Prostate gland (tissue), 2 donors: ENCODE measurements around the gene CSGALNACT2. TPM values are rescaled to one million over a fixed set of nuclear protein-coding genes. Genes with fewer than 3 reads are reported as not detected.

Experiments used
- DNase-seq: peaks from one replicate; pipeline ENCODE4 v3.0.0-alpha.2; 2019; ENCODE audit warnings: low spot score
- H3K27ac ChIP-seq, 2 donors: fragments of 200-600 bp; sonication (generic); 2 replicates each; pipeline ENCODE4 v1.5.1; 2017 to 2019
- H3K27me3 ChIP-seq: fragments of 200-600 bp; sonication (generic); replicated peaks from 2 replicates; pipeline ENCODE4 v1.5.1; 2019; ENCODE audit not compliant: insufficient read depth
- H3K36me3 ChIP-seq, 2 donors: fragments of 200-600 bp; sonication (generic); 1 replicate in 1 of 2; 2 replicates in 1 of 2; pipeline versions ENCODE4 v1.5.1 to v1.8.1; 2017 to 2019
- H3K4me1 ChIP-seq: fragments of 200-600 bp; sonication (generic); replicated peaks from 2 replicates; pipeline ENCODE4 v1.5.1; 2019
- H3K4me3 ChIP-seq, 2 donors: fragments of 200-600 bp; sonication (generic); 2 replicates each; pipeline ENCODE4 v1.5.1; 2017 to 2019
- H3K9me3 ChIP-seq: fragments of 200-600 bp; sonication (generic); 2 replicates; pipeline ENCODE4 v1.5.1; 2017
- POLR2A ChIP-seq: fragments of 450-650 bp; IDR thresholded peaks from one replicate; pipeline ENCODE4 v1.6.1; 2016; ENCODE audit warnings: antibody characterized with exemption, mild to moderate bottlenecking
- POLR2AphosphoS5 ChIP-seq: sonication (generic); formaldehyde crosslinking; IDR thresholded peaks from one replicate; pipeline ENCODE4 v1.6.1; 2017; ENCODE audit warnings: antibody characterized with exemption
- WGBS: methylation state at CpG from one replicate; pipeline ENCODE4 v1.1.5; 2018; 5-methylcytosine and 5-hydroxymethylcytosine counted together
- intact Hi-C: fragments of 100-400 bp; cut with DNase I; formaldehyde crosslinking; loops from one replicate; pipeline ENCODE4 v1.14.2; 2022
- total RNA-seq, 2 donors: library from RNA; depleted of rRNA; stranded (reverse); fragments of >200 nt; gene quantifications; one replicate each; pipeline ENCODE4 v1.1.0, GENCODE V29; 2016
- TF ChIP-seq, protein P1 (sequence below), 4 experiments: fragments of 200-600 bp in 2 of 4; fragments of 450-650 bp in 2 of 4; sonication (generic) in 2 of 4; IDR thresholded peaks; 1 replicate in 3 of 4; 2 replicates in 1 of 4; pipeline ENCODE4 v1.5.1; 2016 to 2019; ENCODE audit warnings: antibody characterized with exemption in 4 of 4, mild to moderate bottlenecking in 2 of 4, moderate library complexity in 2 of 4

Gene CSGALNACT2
- total RNA-seq, 2 donors from 2014 or later, result 10.0 to 15.9 TPM

- H3K4me3 ChIP-seq, result no peak overlapping the region
- no peaks in the 10 kb centered on the region for H3K27me3 ChIP-seq
- intact Hi-C loops, result no loop called here
- H3K36me3 ChIP-seq, result no peaks in the 10 kb centered on the region
- 93% methylated on average over 9 of the region's 9 CpGs for WGBS
- no peak for DNase-seq
- no peak for TF ChIP-seq POLR2AphosphoS5
- TF ChIP-seq, protein P1, sequence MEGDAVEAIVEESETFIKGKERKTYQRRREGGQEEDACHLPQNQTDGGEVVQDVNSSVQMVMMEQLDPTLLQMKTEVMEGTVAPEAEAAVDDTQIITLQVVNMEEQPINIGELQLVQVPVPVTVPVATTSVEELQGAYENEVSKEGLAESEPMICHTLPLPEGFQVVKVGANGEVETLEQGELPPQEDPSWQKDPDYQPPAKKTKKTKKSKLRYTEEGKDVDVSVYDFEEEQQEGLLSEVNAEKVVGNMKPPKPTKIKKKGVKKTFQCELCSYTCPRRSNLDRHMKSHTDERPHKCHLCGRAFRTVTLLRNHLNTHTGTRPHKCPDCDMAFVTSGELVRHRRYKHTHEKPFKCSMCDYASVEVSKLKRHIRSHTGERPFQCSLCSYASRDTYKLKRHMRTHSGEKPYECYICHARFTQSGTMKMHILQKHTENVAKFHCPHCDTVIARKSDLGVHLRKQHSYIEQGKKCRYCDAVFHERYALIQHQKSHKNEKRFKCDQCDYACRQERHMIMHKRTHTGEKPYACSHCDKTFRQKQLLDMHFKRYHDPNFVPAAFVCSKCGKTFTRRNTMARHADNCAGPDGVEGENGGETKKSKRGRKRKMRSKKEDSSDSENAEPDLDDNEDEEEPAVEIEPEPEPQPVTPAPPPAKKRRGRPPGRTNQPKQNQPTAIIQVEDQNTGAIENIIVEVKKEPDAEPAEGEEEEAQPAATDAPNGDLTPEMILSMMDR (IDR thresholded peaks at IDR 0.05), result no peak
- no peak for TF ChIP-seq POLR2A
- no peak overlapping the region for H3K27ac ChIP-seq
- no peaks in the 10 kb centered on the region for H3K4me1 ChIP-seq
- H3K9me3 ChIP-seq, result no peaks in the 10 kb centered on the region
Observed at GRCh38 chr10:43124574-43125273, 13.5 kb upstream of the CSGALNACT2 start.

GRCh38 chr10:43125274-43125845, 12.9 kb upstream of the CSGALNACT2 start:
- Histone ChIP-seq H3K27me3 (no peaks in the 10 kb centered on the region), H3K36me3 (no peaks in the 10 kb centered on the region), H3K27ac (no peak overlapping the region), H3K9me3 (no peaks in the 10 kb centered on the region), H3K4me3 (no peak overlapping the region), H3K4me1 (no peaks in the 10 kb centered on the region)
- no peak for DNase-seq
- intact Hi-C loops, result no loop called here
- TF ChIP-seq, protein P1 (IDR thresholded peaks at IDR 0.05), result no peak
- TF ChIP-seq POLR2A, result no peak
- no peak for TF ChIP-seq POLR2AphosphoS5
- WGBS, result 67% methylated on average over 8 of the region's 8 CpGs

DNA sequence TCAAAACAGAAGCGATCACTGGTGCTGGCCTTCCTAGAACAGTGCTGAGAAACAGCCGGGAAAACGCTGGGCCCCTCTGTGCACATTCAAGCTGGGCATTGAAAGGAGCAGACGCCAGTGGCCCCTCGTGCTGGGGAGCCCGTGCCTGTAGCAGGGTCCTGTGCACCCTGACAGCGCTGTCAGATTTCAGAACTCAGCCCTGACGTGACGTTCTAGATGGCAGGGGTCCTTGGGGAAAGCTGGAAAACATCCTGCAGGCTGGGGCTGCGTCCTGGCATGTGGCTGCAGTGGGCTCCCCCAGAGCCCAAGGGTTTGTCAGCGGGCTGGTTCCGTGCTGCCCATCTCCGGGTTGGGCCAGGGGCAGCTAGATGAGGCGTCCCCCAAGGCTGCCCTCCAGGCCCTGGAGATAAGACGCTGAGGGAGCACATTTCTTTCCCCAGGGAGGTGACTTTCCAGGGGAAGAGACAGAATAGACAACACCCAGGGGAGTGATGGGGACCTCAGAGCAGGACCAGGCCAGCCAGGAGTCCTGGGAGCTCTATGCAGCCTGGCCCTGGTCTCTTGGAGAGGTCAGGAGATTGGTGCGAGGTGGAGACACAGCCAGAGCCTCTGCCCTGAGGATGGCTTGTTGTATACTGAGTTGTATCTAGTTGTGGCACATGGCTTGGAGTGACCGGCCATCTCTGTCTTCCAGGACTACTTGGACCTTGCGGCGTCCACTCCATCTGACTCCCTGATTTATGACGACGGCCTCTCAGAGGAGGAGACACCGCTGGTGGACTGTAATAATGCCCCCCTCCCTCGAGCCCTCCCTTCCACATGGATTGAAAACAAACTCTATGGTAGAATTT, 12.1 kb upstream of the CSGALNACT2 start:
- DNase-seq, result no peak

DNA sequence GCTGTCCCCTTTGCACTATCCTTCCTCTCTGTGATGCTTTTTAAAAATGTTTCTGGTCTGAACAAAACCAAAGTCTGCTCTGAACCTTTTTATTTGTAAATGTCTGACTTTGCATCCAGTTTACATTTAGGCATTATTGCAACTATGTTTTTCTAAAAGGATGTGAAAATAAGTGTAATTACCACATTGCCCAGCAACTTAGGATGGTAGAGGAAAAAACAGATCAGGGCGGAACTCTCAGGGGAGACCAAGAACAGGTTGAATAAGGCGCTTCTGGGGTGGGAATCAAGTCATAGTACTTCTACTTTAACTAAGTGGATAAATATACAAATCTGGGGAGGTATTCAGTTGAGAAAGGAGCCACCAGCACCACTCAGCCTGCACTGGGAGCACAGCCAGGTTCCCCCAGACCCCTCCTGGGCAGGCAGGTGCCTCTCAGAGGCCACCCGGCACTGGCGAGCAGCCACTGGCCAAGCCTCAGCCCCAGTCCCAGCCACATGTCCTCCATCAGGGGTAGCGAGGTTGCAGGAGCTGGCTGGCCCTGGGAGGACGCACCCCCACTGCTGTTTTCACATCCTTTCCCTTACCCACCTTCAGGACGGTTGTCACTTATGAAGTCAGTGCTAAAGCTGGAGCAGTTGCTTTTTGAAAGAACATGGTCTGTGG, 11.4 kb upstream of the CSGALNACT2 start:
- Histone ChIP-seq H3K36me3 (no peaks in the 10 kb centered on the region), H3K4me3 (no peak overlapping the region), H3K4me1 (no peaks in the 10 kb centered on the region), H3K27me3 (no peaks in the 10 kb centered on the region), H3K9me3 (no peaks in the 10 kb centered on the region), H3K27ac (no peak overlapping the region)
- TF ChIP-seq POLR2AphosphoS5 (no peak), POLR2A (no peak)
- TF ChIP-seq, protein P1 (IDR thresholded peaks at IDR 0.05), result no peak
- no peak for DNase-seq
- WGBS, result 76% methylated on average over 7 of the region's 7 CpGs
- intact Hi-C loops, result no loop called here

More for the DNA sequence above, 12.1 kb upstream of the CSGALNACT2 start:
- no peaks in the 10 kb centered on the region for H3K9me3 ChIP-seq
- 90% methylated on average over 23 of the region's 23 CpGs for WGBS
- H3K36me3 ChIP-seq, result no peaks in the 10 kb centered on the region
- intact Hi-C loops, result no loop called here
- TF ChIP-seq POLR2AphosphoS5 (no peak), POLR2A (no peak)
- TF ChIP-seq, protein P1 (IDR thresholded peaks at IDR 0.05), result no peak
- H3K27me3 ChIP-seq, result no peaks in the 10 kb centered on the region
- H3K4me3 ChIP-seq, result no peak overlapping the region
- no peaks in the 10 kb centered on the region for H3K4me1 ChIP-seq
- H3K27ac ChIP-seq, result no peak overlapping the region
